HG02759 (cell line): ENCODE measurements around the gene AUTS2.

Experiments used
- ATAC-seq: cut with Tn5 transposase; IDR thresholded peaks from one replicate; pipeline ENCODE4 v1.9.1; 2021; ENCODE audit warnings: mild to moderate bottlenecking, moderate library complexity; ENCODE audit not compliant: unreplicated experiment

AUTS2 gene

GRCh38 chr7:69683002-69683401 lies 84.7 kb downstream of the AUTS2 start:
- peak; percentile 60 for ATAC-seq

- no peak for ATAC-seq
These were observed 86.4 kb downstream of the AUTS2 start for GRCh38 chr7:69684369-69685292.

GRCh38 chr7:69685293-69685631 lies 87.0 kb downstream of the AUTS2 start:
- ATAC-seq = no peak

- ATAC-seq = no peak
These were observed 88.1 kb downstream of the AUTS2 start for GRCh38 chr7:69686366-69686765.

- ATAC-seq = no peak
These were observed 89.6 kb downstream of the AUTS2 start for GRCh38 chr7:69687739-69688433.

- no peak for ATAC-seq
These were observed 92.1 kb downstream of the AUTS2 start for GRCh38 chr7:69690329-69690728.

GRCh38 chr7:69691327-69691726 lies 93.1 kb downstream of the AUTS2 start:
- no peak for ATAC-seq

GRCh38 chr7:69691734-69692133 lies 93.5 kb downstream of the AUTS2 start:
- ATAC-seq = no peak

GRCh38 chr7:69692611-69693010 lies 94.3 kb downstream of the AUTS2 start:
- no peak for ATAC-seq

GRCh38 chr7:69693042-69693441 lies 94.8 kb downstream of the AUTS2 start:
- ATAC-seq = peak; percentile 23

- ATAC-seq = peak; percentile 88
These were observed 97.8 kb downstream of the AUTS2 start for GRCh38 chr7:69696054-69696591.

- no peak for ATAC-seq
These were observed 98.7 kb downstream of the AUTS2 start for GRCh38 chr7:69696686-69697685.

GRCh38 chr7:69698109-69698825 lies 100.0 kb downstream of the AUTS2 start:
- ATAC-seq = no peak

GRCh38 chr7:69699931-69700330 lies 101.7 kb downstream of the AUTS2 start:
- ATAC-seq = no peak

- no peak for ATAC-seq
These were observed 102.1 kb downstream of the AUTS2 start for GRCh38 chr7:69700331-69700730.

GRCh38 chr7:69701288-69701687 lies 103.0 kb downstream of the AUTS2 start:
- no peak for ATAC-seq

- ATAC-seq = no peak
These were observed 104.1 kb downstream of the AUTS2 start for GRCh38 chr7:69702357-69702756.

- no peak for ATAC-seq
These were observed 104.8 kb downstream of the AUTS2 start for GRCh38 chr7:69703099-69703498.

GRCh38 chr7:69706070-69706469 lies 107.8 kb downstream of the AUTS2 start:
- no peak for ATAC-seq

GRCh38 chr7:69708857-69709256 lies 110.6 kb downstream of the AUTS2 start:
- ATAC-seq = no peak
